Measurements from ENCODE around the gene WHRN.

GRCh38 chr9:114421147-114421546 lies 84.1 kb downstream of the WHRN start:
- TF ChIP-seq REST (IDR thresholded peaks at IDR 0.05; ENCODE audit: insufficient read depth in 1 of 2, low read depth in 2 of 2, low read length in 2 of 2) (no peak), POLR2AphosphoS5 (IDR thresholded peaks at IDR 0.05; ENCODE audit: low read depth, low read length) (no peak)
